ENCODE results near the gene LCN15. TPM values are rescaled to one million over a fixed set of nuclear protein-coding genes. Genes with fewer than 3 reads are reported as not detected.
A peak's percentile ranks its signal among the peaks of the same experiment; 100 is the strongest.

LCN15 gene
- total and polyA plus RNA-seq, 2 experiments from 2014 or later = 0.76 to 0.90 TPM

DNA sequence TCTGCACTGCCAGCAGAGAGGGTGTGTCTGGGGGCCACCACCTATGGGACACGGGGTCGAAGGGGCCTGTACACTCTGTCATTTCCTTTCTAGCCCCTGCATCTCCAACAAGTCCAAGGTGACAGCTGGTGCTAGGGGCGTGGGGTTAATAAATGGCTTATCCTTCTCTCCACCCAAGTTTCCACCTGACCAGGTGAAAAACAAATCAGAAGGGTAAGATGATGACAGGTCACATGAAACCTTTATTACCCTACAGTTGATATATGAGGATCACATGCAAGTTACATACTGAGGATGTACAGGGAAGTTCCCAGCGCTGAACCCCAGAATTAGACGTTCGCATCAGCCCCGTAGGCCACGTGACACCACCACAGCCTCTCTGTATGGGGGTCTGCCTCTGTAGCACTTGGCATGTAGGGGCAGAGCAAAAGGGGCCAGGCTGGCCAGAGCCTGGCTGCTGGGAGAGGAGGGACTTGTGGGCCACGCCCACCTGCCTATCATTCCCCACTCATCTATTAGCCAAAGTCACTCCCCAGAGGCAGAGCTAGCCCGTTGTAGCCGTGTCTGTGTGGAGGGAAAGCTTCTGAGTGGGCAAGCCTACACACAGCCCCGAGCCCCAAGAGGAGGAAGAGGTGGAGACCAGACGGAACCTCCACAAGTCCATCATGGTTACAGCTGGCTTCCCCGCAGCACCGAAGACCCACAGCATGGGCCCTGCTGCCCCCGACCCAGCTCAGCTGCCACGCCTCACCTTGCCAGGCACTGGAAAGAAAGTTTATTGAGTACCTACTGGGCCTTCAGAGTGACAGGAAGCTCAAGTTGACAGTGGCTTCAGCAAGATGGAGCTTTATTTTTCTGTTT is 29.0 kb upstream of the LCN15 start (continued):
- TF ChIP-seq EZH2phosphoT487 (IDR thresholded peaks at IDR 0.05; ENCODE audit: unreplicated experiment) (no peak), EZH2 (IDR thresholded peaks at IDR 0.05; ENCODE audit: low read depth, unreplicated experiment) (no peak)
- TF ChIP-seq, protein P1, sequence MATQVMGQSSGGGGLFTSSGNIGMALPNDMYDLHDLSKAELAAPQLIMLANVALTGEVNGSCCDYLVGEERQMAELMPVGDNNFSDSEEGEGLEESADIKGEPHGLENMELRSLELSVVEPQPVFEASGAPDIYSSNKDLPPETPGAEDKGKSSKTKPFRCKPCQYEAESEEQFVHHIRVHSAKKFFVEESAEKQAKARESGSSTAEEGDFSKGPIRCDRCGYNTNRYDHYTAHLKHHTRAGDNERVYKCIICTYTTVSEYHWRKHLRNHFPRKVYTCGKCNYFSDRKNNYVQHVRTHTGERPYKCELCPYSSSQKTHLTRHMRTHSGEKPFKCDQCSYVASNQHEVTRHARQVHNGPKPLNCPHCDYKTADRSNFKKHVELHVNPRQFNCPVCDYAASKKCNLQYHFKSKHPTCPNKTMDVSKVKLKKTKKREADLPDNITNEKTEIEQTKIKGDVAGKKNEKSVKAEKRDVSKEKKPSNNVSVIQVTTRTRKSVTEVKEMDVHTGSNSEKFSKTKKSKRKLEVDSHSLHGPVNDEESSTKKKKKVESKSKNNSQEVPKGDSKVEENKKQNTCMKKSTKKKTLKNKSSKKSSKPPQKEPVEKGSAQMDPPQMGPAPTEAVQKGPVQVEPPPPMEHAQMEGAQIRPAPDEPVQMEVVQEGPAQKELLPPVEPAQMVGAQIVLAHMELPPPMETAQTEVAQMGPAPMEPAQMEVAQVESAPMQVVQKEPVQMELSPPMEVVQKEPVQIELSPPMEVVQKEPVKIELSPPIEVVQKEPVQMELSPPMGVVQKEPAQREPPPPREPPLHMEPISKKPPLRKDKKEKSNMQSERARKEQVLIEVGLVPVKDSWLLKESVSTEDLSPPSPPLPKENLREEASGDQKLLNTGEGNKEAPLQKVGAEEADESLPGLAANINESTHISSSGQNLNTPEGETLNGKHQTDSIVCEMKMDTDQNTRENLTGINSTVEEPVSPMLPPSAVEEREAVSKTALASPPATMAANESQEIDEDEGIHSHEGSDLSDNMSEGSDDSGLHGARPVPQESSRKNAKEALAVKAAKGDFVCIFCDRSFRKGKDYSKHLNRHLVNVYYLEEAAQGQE (IDR thresholded peaks at IDR 0.05; ENCODE audit: unreplicated experiment) = no peak

DNA sequence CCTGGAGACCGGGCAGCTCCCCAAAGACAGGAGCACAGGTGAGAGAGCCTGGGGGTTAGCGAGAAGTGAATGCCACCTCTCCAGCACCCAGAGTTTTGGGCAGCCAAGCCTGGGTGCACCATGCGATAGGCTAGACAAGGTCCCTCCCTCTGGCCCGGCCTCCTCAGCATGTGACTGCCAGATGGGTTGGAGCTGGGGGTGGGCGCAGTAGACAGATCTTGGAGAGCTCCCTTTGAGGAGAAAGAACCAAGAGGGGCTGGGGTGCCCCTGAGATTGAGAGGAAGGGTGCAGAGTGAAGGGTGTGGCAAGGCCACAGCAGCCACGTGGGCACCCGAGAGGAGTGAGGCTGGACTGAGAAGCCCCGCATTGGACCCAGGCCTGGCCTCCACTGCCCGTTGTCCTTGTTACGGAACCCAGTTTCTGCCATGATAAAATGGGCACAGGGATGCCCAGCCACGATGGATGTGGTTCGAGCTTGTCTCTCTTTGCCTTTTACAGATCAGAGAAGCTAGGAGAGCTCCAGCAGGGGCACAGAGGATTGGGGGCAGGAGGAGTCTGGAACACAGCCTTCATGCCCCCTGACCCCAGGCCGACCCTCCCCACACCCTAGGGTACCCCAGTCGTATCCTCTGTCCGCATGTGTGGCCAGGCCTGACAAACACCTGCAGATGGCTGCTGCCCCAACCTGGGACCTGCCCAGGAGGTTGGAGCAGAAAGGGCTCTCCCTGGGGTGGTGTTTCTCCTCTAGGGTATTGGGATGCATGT is 28.2 kb upstream of the LCN15 start:
- Histone ChIP-seq H3K36me3 (ENCODE audit: insufficient read depth) (no peaks in the 10 kb centered on the region), H3K27ac (ENCODE audit: low read depth) (no peak overlapping the region), H2AFZ (no peak overlapping the region), H3K79me2 (replicated peaks; ENCODE audit: insufficient read depth) (0 out of 2 replicates have a peak, but pooled peaks cover 4% of the 10 kb centered on the region), H3F3A (replicated peaks; ENCODE audit: low read depth) (0 out of 2 replicates have a peak, but pooled peaks cover 6% of the 10 kb centered on the region), H3K4me1 (ENCODE audit: insufficient read depth) (peaks cover 13% of the 10 kb centered on the region), H3K4me3 (no peak overlapping the region), H3K27me3 (ENCODE audit: insufficient read depth) (no peaks in the 10 kb centered on the region), H3K4me2 (peak overlapping the region; percentile 88; the same call in 1 of the 2 replicates), H3K9me2 (ENCODE audit: insufficient read depth) (no peaks in the 10 kb centered on the region), H4K20me1 (replicated peaks; ENCODE audit: insufficient read depth) (peaks cover 14% of the 10 kb centered on the region)
- DNase-seq (ENCODE audit: low spot score) (no peak), ATAC-seq (no peak)
- no peaks in the 10 kb centered on the region for H3K9me3 Mint-ChIP-seq
- peak overlapping the region; percentile 84 for H3K4me3 Mint-ChIP-seq
- H3K4me1 Mint-ChIP-seq = peaks cover 33% of the 10 kb centered on the region
- 0 out of 2 replicates have a peak overlapping the region, but pooled peaks have one; percentile 36 for H3K27ac Mint-ChIP-seq
- peaks cover 8% of the 10 kb centered on the region; the same call in 2 of the 3 replicates for H3K36me3 Mint-ChIP-seq (ENCODE audit: low read depth)
- H3K27me3 Mint-ChIP-seq (ENCODE audit: insufficient read depth, low read depth, poor library complexity) = peaks cover 20% of the 10 kb centered on the region
- TF ChIP-seq JUNB (IDR thresholded peaks at IDR 0.05; ENCODE audit: unreplicated experiment) = no peak
- TF ChIP-seq, protein P2, sequence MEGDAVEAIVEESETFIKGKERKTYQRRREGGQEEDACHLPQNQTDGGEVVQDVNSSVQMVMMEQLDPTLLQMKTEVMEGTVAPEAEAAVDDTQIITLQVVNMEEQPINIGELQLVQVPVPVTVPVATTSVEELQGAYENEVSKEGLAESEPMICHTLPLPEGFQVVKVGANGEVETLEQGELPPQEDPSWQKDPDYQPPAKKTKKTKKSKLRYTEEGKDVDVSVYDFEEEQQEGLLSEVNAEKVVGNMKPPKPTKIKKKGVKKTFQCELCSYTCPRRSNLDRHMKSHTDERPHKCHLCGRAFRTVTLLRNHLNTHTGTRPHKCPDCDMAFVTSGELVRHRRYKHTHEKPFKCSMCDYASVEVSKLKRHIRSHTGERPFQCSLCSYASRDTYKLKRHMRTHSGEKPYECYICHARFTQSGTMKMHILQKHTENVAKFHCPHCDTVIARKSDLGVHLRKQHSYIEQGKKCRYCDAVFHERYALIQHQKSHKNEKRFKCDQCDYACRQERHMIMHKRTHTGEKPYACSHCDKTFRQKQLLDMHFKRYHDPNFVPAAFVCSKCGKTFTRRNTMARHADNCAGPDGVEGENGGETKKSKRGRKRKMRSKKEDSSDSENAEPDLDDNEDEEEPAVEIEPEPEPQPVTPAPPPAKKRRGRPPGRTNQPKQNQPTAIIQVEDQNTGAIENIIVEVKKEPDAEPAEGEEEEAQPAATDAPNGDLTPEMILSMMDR (conservative IDR thresholded peaks at IDR 0.05; ENCODE audit: low read depth in 2 of 2) = no peak
- no peak for TF ChIP-seq NANOG (IDR thresholded peaks at IDR 0.05; ENCODE audit: borderline replicate concordance)
- TF ChIP-seq EZH2phosphoT487 (IDR thresholded peaks at IDR 0.05; ENCODE audit: unreplicated experiment) = no peak
- no peak for TF ChIP-seq POLR2AphosphoS5 (IDR thresholded peaks at IDR 0.05; ENCODE audit: low read depth)
- no peak for TF ChIP-seq STAT1 (IDR thresholded peaks at IDR 0.05; ENCODE audit: unreplicated experiment)
- TF ChIP-seq, protein P3, sequence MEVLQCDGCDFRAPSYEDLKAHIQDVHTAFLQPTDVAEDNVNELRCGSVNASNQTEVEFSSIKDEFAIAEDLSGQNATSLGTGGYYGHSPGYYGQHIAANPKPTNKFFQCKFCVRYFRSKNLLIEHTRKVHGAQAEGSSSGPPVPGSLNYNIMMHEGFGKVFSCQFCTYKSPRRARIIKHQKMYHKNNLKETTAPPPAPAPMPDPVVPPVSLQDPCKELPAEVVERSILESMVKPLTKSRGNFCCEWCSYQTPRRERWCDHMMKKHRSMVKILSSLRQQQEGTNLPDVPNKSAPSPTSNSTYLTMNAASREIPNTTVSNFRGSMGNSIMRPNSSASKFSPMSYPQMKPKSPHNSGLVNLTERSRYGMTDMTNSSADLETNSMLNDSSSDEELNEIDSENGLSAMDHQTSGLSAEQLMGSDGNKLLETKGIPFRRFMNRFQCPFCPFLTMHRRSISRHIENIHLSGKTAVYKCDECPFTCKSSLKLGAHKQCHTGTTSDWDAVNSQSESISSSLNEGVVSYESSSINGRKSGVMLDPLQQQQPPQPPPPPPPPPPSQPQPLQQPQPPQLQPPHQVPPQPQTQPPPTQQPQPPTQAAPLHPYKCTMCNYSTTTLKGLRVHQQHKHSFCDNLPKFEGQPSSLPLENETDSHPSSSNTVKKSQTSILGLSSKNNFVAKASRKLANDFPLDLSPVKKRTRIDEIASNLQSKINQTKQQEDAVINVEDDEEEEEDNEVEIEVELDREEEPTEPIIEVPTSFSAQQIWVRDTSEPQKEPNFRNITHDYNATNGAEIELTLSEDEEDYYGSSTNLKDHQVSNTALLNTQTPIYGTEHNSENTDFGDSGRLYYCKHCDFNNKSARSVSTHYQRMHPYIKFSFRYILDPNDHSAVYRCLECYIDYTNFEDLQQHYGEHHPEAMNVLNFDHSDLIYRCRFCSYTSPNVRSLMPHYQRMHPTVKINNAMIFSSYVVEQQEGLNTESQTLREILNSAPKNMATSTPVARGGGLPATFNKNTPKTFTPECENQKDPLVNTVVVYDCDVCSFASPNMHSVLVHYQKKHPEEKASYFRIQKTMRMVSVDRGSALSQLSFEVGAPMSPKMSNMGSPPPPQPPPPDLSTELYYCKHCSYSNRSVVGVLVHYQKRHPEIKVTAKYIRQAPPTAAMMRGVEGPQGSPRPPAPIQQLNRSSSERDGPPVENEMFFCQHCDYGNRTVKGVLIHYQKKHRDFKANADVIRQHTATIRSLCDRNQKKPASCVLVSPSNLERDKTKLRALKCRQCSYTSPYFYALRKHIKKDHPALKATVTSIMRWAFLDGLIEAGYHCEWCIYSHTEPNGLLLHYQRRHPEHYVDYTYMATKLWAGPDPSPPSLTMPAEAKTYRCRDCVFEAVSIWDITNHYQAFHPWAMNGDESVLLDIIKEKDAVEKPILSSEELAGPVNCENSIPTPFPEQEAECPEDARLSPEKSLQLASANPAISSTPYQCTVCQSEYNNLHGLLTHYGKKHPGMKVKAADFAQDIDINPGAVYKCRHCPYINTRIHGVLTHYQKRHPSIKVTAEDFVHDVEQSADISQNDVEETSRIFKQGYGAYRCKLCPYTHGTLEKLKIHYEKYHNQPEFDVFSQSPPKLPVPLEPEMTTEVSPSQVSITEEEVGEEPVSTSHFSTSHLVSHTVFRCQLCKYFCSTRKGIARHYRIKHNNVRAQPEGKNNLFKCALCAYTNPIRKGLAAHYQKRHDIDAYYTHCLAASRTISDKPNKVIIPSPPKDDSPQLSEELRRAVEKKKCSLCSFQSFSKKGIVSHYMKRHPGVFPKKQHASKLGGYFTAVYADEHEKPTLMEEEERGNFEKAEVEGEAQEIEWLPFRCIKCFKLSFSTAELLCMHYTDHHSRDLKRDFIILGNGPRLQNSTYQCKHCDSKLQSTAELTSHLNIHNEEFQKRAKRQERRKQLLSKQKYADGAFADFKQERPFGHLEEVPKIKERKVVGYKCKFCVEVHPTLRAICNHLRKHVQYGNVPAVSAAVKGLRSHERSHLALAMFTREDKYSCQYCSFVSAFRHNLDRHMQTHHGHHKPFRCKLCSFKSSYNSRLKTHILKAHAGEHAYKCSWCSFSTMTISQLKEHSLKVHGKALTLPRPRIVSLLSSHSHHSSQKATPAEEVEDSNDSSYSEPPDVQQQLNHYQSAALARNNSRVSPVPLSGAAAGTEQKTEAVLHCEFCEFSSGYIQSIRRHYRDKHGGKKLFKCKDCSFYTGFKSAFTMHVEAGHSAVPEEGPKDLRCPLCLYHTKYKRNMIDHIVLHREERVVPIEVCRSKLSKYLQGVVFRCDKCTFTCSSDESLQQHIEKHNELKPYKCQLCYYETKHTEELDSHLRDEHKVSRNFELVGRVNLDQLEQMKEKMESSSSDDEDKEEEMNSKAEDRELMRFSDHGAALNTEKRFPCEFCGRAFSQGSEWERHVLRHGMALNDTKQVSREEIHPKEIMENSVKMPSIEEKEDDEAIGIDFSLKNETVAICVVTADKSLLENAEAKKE (CRISPR knock-in tag; IDR thresholded peaks at IDR 0.05) = no peak
- no peak for TF ChIP-seq ZNF114 (CRISPR knock-in tag; IDR thresholded peaks at IDR 0.05)
- TF ChIP-seq ZNF331 (CRISPR knock-in tag; IDR thresholded peaks at IDR 0.05; ENCODE audit: low read depth) = no peak
- TF ChIP-seq EZH2 (IDR thresholded peaks at IDR 0.05; ENCODE audit: low read depth, unreplicated experiment) = no peak
